Prostate gland (tissue), 2 donors: ENCODE measurements around the gene PPP2R5C. TPM values are rescaled to one million over a fixed set of nuclear protein-coding genes. Genes with fewer than 3 reads are reported as not detected.

Source experiments
- DNase-seq: peaks from one replicate; pipeline ENCODE4 v3.0.0-alpha.2; 2019; ENCODE audit warnings: low spot score
- H3K27ac ChIP-seq, 2 donors: fragments of 200-600 bp; sonication (generic); 2 replicates each; pipeline ENCODE4 v1.5.1; 2017 to 2019
- H3K27me3 ChIP-seq: fragments of 200-600 bp; sonication (generic); replicated peaks from 2 replicates; pipeline ENCODE4 v1.5.1; 2019; ENCODE audit not compliant: insufficient read depth
- H3K36me3 ChIP-seq, 2 donors: fragments of 200-600 bp; sonication (generic); 1 replicate in 1 of 2; 2 replicates in 1 of 2; pipeline versions ENCODE4 v1.5.1 to v1.8.1; 2017 to 2019
- H3K4me1 ChIP-seq: fragments of 200-600 bp; sonication (generic); replicated peaks from 2 replicates; pipeline ENCODE4 v1.5.1; 2019
- H3K4me3 ChIP-seq, 2 donors: fragments of 200-600 bp; sonication (generic); 2 replicates each; pipeline ENCODE4 v1.5.1; 2017 to 2019
- H3K9me3 ChIP-seq: fragments of 200-600 bp; sonication (generic); 2 replicates; pipeline ENCODE4 v1.5.1; 2017
- CTCF ChIP-seq, 4 experiments: fragments of 200-600 bp in 2 of 4; fragments of 450-650 bp in 2 of 4; sonication (generic) in 2 of 4; IDR thresholded peaks; 1 replicate in 3 of 4; 2 replicates in 1 of 4; pipeline ENCODE4 v1.5.1; 2016 to 2019; ENCODE audit warnings: antibody characterized with exemption in 4 of 4, mild to moderate bottlenecking in 2 of 4, moderate library complexity in 2 of 4
- POLR2A ChIP-seq: fragments of 450-650 bp; IDR thresholded peaks from one replicate; pipeline ENCODE4 v1.6.1; 2016; ENCODE audit warnings: antibody characterized with exemption, mild to moderate bottlenecking
- POLR2AphosphoS5 ChIP-seq: sonication (generic); formaldehyde crosslinking; IDR thresholded peaks from one replicate; pipeline ENCODE4 v1.6.1; 2017; ENCODE audit warnings: antibody characterized with exemption
- WGBS: methylation state at CpG from one replicate; pipeline ENCODE4 v1.1.5; 2018; 5-methylcytosine and 5-hydroxymethylcytosine counted together
- intact Hi-C: fragments of 100-400 bp; cut with DNase I; formaldehyde crosslinking; loops from one replicate; pipeline ENCODE4 v1.14.2; 2022
- total RNA-seq, 2 donors: library from RNA; depleted of rRNA; stranded (reverse); fragments of >200 nt; gene quantifications; one replicate each; pipeline ENCODE4 v1.1.0, GENCODE V29; 2016

The PPP2R5C gene
- total RNA-seq, 2 donors from 2014 or later: 67.8 to 96.2 TPM

DNA sequence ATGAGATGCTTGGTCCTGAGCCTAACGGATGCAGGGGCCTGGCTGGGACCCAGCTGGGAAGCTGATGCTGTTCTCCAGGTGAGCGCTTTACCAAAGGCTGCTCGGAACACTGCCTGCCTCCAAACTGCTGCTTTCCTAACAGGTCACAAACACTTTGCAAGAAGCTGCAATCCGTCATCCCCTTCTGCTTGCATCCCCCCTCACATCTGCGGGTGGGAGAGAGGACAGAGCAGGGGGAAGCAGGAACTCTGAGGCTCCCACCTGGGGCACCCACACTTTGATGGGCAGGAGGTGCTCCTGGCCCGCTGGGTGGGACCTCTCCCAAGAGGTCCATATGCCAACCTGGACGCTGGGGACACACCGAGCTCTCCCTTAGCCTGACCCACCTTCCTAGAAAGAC lies 24.9 kb upstream of the PPP2R5C start:
- Histone ChIP-seq H3K27ac (no peak overlapping the region), H3K36me3 (no peaks in the 10 kb centered on the region), H3K27me3 (peaks cover 4% of the 10 kb centered on the region), H3K4me1 (peaks cover under 1% of the 10 kb centered on the region), H3K9me3 (no peaks in the 10 kb centered on the region), H3K4me3 (no peak overlapping the region)
- intact Hi-C loops: no loop called here
- 86% methylated on average over 8 of the region's 8 CpGs for WGBS
- DNase-seq: no peak
- TF ChIP-seq POLR2A (no peak), POLR2AphosphoS5 (no peak), CTCF (IDR thresholded peaks at IDR 0.05) (no peak)

DNA sequence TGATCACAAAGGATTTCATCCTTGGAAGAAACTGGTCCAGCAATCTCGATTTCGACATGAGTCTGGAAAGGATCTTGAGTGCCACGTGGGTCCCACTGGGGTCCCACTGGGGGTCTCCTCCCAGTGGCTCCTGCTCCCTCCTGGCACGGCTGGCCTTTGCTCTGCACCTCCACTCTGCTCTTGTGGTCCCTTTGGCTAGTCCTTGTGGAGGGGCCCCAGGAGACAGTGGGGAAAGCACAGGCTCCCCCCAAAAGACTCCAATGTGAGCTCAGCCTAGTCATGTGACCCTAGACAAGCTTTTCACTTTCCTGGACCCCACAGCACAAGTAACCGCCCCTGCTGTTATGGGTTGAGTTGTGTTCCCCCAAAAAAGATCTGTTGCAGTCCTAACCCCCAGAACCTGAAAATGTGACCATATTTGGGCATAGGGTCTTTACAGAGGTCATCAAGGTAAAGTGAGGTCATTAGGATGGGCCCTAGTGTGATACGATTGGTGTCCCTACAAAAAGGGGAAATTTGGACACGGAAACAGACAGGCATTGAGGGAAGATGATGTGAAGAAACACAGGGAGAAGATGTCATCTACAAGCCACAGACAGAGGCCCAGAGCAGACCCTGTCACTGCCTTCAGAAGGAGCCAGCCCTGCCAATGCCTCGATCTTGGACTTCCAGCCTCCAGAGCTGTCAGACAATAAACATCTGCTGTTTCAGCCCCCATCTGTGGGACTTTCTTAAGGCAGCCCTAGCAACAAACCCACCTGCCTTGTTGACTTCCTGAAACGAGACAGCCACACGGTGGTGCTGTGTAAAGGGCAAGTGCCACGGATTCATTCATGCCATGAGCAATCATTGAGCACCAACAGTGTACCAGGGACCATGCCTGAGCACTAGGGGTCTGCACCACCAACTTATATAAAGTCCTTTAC lies 23.8 kb upstream of the PPP2R5C start:
- H3K4me3 ChIP-seq: no peak overlapping the region
- no peak overlapping the region for H3K27ac ChIP-seq
- no peak for DNase-seq
- TF ChIP-seq POLR2A (no peak), POLR2AphosphoS5 (no peak), CTCF (IDR thresholded peaks at IDR 0.05) (no peak)
- H3K4me1 ChIP-seq: no peaks in the 10 kb centered on the region
- H3K27me3 ChIP-seq: peaks cover 4% of the 10 kb centered on the region
- 81% methylated on average over 11 of the region's 11 CpGs for WGBS
- intact Hi-C loops: no loop called here
- H3K36me3 ChIP-seq: no peaks in the 10 kb centered on the region
- no peaks in the 10 kb centered on the region for H3K9me3 ChIP-seq

DNA sequence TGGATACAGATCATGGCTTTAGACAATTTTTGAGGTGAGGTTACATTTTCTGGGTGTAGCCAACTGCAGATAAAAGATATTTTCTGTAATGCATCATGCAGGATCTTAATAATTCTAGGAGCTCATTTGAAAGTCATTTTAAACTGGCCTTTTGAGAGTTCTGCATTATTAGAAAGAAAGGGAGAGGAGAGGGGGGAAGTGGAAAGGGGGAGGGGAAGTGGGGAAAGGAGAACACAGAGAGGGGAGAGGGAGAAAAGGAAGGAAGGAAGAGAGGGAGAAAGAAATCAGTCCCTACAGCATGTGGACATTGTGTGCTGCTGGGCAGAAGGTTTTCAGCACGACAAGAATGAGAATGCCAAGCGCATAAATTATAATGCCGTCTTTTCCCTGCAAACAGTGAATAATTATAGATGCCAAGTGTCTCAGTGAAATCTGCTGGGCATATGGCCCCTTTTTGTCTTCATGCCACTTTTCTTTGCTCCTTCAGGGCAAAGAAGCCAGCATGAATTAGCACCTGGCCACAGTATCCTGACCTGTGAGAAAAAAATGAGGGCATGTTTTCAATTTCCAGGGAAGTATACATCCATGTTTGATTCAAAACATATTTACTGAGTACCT lies 22.7 kb upstream of the PPP2R5C start:
- no peaks in the 10 kb centered on the region for H3K4me1 ChIP-seq
- H3K4me3 ChIP-seq: no peak overlapping the region
- DNase-seq: no peak
- intact Hi-C loops: no loop called here
- TF ChIP-seq CTCF (IDR thresholded peaks at IDR 0.05) (no peak), POLR2A (no peak), POLR2AphosphoS5 (no peak)
- H3K27me3 ChIP-seq: peaks cover 4% of the 10 kb centered on the region
- H3K36me3 ChIP-seq: no peaks in the 10 kb centered on the region
- no peaks in the 10 kb centered on the region for H3K9me3 ChIP-seq
- H3K27ac ChIP-seq: no peak overlapping the region
- WGBS: 43% methylated on average over 3 of the region's 3 CpGs

DNA sequence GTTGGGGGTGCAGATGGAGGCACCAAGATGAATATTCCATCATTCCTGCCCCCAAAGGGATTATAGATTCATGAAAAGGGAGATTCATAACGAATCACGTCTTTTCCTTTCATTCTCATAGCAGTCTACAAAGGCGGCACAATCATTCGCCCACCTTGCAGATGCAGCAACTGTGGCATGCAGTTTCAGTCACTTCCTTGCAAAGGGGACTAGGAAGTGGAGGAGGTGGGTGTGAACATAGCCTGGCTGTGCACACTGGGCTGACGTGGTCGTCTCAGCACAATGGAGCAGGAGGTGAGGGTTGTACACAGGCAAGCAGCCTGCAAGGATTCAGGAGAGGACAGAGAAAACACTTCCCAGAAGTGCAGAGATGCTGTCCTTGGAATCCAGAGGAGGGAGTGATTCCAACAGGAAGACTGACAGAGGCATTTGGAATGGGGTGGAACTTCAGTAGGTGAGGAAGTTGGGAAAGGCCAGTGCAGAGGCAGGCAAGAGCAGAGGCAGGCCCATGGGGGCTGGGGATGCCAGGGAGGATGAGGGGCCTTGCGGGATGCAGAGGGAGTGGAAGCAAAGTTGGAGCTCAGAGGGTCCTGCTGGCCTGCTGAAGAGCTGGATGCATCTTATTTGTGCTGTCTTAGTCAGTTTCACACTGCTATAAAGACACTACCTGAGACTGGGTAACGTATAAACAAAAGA lies 21.9 kb upstream of the PPP2R5C start:
- Histone ChIP-seq H3K4me3 (no peak overlapping the region), H3K27me3 (peaks cover 4% of the 10 kb centered on the region), H3K4me1 (no peaks in the 10 kb centered on the region), H3K36me3 (no peaks in the 10 kb centered on the region), H3K27ac (no peak overlapping the region), H3K9me3 (no peaks in the 10 kb centered on the region)
- TF ChIP-seq POLR2AphosphoS5 (no peak), POLR2A (no peak), CTCF (IDR thresholded peaks at IDR 0.05) (no peak)
- intact Hi-C loops: no loop called here
- WGBS: 82% methylated on average over 8 of the region's 8 CpGs
- DNase-seq: no peak
